ENCODE measurements around the gene CDKN1C. TPM values are rescaled to one million over a fixed set of nuclear protein-coding genes. Genes with fewer than 3 reads are reported as not detected.
A peak's percentile ranks its signal among the peaks of the same experiment; 100 is the strongest.

Gene CDKN1C
- total and polyA plus RNA-seq, 2 experiments from 2014 or later, result 0.38 to 0.43 TPM

DNA sequence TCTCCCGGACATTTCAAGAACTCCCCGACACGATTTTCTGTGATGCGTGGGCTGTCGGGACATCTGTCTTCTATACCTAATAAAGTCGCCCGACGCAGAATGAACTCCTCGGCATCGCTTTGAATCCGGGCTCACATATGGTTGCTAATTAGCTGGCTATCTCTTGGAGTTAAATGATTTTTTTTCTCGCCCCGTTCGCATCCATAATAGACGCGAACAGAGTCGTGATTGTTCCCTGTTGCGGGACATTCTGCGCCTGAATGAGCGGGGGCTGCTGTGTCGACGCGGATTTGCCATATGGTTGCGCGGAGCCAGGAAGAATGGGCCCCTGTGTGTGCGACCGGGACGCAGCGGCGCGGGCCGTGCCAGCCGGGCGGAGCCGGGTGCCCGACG, 16.4 kb downstream of the CDKN1C start:
- WGBS, 2 experiments (ENCODE audit: low coverage in 1 of 2, low lambda C conversion rate in 2 of 2, missing lambda C conversion rate in 2 of 2), result 6 to 8% methylated on average over 31 to 36 of the region's 37 CpGs
- no peak overlapping the region for H3K4me2 ChIP-seq (ENCODE audit: unreplicated experiment)
- in situ Hi-C loops (cut with MboI), result no loop called here

DNA sequence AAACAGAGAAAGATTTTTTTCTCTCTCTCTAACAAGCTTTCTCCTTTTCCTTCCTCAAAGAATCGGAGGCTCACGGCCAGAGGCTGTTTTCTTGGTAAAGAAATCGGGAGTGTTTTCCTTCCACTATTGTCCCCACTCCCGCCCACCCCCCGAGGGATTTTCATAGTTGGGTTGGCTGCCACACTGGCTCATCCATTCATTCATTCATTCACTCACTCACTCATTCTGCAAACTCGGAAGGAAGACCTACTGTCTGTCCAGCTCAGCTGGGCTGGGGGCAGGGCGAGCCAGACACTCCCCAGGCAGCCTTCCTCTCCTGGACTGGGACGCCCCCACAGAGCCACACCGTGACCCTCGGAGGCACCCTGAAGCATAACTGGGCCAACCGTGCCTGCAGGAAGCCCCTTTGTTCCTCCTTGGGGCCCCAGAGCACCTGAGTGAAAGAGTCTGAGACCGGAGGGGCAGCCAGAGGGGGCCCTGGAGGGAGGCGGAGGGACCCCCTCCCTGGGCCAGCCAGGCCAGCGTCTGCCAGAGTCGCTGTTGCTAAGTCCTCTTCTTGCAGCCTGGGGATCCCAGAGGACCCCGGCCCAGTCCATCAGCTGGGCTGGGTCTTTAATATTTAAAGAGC, 17.0 kb downstream of the CDKN1C start:
- Histone ChIP-seq H3K36me3 (ENCODE audit: low read depth) (no peaks in the 10 kb centered on the region), H2AFZ (no peak overlapping the region), H3K9ac (no peak overlapping the region), H3F3A (ENCODE audit: insufficient read depth) (no peaks in the 10 kb centered on the region), H3K79me2 (ENCODE audit: insufficient read depth) (no peaks in the 10 kb centered on the region), H3K9me2 (ENCODE audit: insufficient read depth) (no peaks in the 10 kb centered on the region), H3K4me2 (ENCODE audit: unreplicated experiment) (no peak overlapping the region), H3K4me1 (ENCODE audit: insufficient read depth) (no peaks in the 10 kb centered on the region), H3K27ac (no peak overlapping the region), H3K4me3 (no peak overlapping the region), H3K27me3 (replicated peaks; ENCODE audit: insufficient read depth) (peaks cover 36% of the 10 kb centered on the region), H4K20me1 (ENCODE audit: insufficient read depth) (no peaks in the 10 kb centered on the region), H3K9me3 (ENCODE audit: low read depth) (no peaks in the 10 kb centered on the region)
- TF ChIP-seq EZH2phosphoT487 (IDR thresholded peaks at IDR 0.05; ENCODE audit: insufficient read depth, low read depth) (no peak), EZH2 (IDR thresholded peaks at IDR 0.05; ENCODE audit: insufficient read depth, poor library complexity, severe bottlenecking) (no peak)
- in situ Hi-C loops (cut with MboI), result no loop called here
- WGBS, 2 experiments (ENCODE audit: low coverage in 1 of 2, low lambda C conversion rate in 2 of 2, missing lambda C conversion rate in 2 of 2), result 36 to 37% methylated on average over 11 to 16 of the region's 16 CpGs
- DNase-seq, result no peak

More for the DNA sequence above, 16.4 kb downstream of the CDKN1C start:
- peak; percentile 87 for TF ChIP-seq EZH2 (IDR thresholded peaks at IDR 0.05; ENCODE audit: insufficient read depth, poor library complexity, severe bottlenecking)
- TF ChIP-seq EZH2phosphoT487 (IDR thresholded peaks at IDR 0.05; ENCODE audit: insufficient read depth, low read depth), result no peak
- Histone ChIP-seq H3K27me3 (replicated peaks; ENCODE audit: insufficient read depth) (peaks cover 33% of the 10 kb centered on the region), H3K27ac (no peak overlapping the region), H3K9me2 (ENCODE audit: insufficient read depth) (no peaks in the 10 kb centered on the region), H3K9me3 (ENCODE audit: low read depth) (no peaks in the 10 kb centered on the region), H4K20me1 (ENCODE audit: insufficient read depth) (no peaks in the 10 kb centered on the region), H3K4me3 (no peak overlapping the region), H3K79me2 (ENCODE audit: insufficient read depth) (no peaks in the 10 kb centered on the region), H3K36me3 (ENCODE audit: low read depth) (no peaks in the 10 kb centered on the region), H2AFZ (no peak overlapping the region), H3F3A (ENCODE audit: insufficient read depth) (no peaks in the 10 kb centered on the region), H3K9ac (no peak overlapping the region), H3K4me1 (ENCODE audit: insufficient read depth) (no peaks in the 10 kb centered on the region)
- no peak for DNase-seq

DNA sequence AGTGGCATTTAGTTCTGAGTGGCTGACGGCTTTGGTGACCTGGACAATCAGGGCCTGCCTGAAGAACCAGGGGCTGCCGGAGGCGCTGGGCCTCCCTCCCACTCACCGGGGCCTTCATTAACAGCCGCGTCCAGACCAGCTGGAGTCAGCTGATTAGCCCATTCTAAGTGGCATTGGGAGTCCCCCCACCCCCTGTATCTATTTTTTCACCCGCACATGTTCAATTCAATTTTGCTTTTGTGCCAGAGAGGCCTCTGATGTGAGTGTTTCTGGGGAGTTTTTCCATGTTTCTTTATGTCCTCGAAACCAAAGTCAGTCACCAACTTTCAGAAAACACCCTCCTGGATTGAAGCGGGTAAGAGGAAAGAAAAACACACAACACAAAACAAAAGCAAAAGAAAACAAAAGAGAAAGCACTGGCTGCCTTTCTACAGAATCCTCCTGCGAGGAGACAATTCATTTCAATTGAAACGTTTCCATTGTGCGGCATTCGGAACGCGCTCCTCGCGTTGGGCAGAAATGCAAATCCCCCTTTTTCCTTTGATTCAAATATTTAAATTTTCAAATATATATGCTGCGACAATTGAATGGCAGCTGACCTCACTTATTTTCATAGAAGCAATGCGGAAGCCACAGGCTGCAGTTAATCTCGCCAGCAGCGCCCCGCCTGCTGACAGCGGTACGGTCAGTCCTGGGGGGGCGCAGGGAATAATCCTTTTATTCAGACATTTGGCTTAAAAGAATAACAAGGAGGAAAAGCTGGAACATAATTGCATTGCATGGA, 17.7 kb downstream of the CDKN1C start:
- no peak overlapping the region for H3K27ac ChIP-seq
- H3K9me2 ChIP-seq (ENCODE audit: insufficient read depth), result no peaks in the 10 kb centered on the region
- no peak overlapping the region for H3K4me3 ChIP-seq
- no peak for DNase-seq
- WGBS, 2 experiments (ENCODE audit: low coverage in 1 of 2, low lambda C conversion rate in 2 of 2, missing lambda C conversion rate in 2 of 2), result 84% methylated on average over 25 of the region's 25 CpGs
- in situ Hi-C loops (cut with MboI), result no loop called here
- no peak overlapping the region for H2AFZ ChIP-seq
- H4K20me1 ChIP-seq (ENCODE audit: insufficient read depth), result no peaks in the 10 kb centered on the region
- no peaks in the 10 kb centered on the region for H3K36me3 ChIP-seq (ENCODE audit: low read depth)
- no peak overlapping the region for H3K4me2 ChIP-seq (ENCODE audit: unreplicated experiment)
- H3K9ac ChIP-seq, result no peak overlapping the region
- peaks cover 43% of the 10 kb centered on the region for H3K27me3 ChIP-seq (replicated peaks; ENCODE audit: insufficient read depth)
- no peaks in the 10 kb centered on the region for H3F3A ChIP-seq (ENCODE audit: insufficient read depth)
- H3K79me2 ChIP-seq (ENCODE audit: insufficient read depth), result no peaks in the 10 kb centered on the region
- H3K4me1 ChIP-seq (ENCODE audit: insufficient read depth), result no peaks in the 10 kb centered on the region
- no peak for TF ChIP-seq EZH2phosphoT487 (IDR thresholded peaks at IDR 0.05; ENCODE audit: insufficient read depth, low read depth)
- no peak for TF ChIP-seq EZH2 (IDR thresholded peaks at IDR 0.05; ENCODE audit: insufficient read depth, poor library complexity, severe bottlenecking)
- H3K9me3 ChIP-seq (ENCODE audit: low read depth), result no peaks in the 10 kb centered on the region

DNA sequence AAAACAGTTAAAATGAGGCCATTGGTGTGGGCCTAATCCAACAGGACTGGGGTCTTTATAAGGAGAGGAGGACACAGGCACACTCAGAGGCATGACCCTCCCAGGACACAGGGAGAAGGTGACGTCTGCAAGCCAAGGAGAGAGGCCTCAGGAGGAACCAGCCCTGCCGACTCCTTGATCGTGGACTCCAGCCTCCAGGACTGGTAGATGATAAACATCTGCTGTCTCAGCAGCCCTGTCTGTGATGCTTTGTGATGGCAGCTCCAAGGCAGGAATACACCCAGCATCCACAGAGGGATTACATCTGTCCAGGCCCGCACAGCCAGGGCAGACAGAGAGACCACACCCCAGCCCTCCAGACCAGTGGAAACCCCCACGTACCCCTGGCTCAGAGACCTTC, 18.4 kb downstream of the CDKN1C start:
- Histone ChIP-seq H2AFZ (no peak overlapping the region), H3K4me1 (ENCODE audit: insufficient read depth) (no peaks in the 10 kb centered on the region), H3K27me3 (replicated peaks; ENCODE audit: insufficient read depth) (peaks cover 44% of the 10 kb centered on the region), H3K9me2 (ENCODE audit: insufficient read depth) (no peaks in the 10 kb centered on the region), H3K27ac (no peak overlapping the region), H3F3A (ENCODE audit: insufficient read depth) (no peaks in the 10 kb centered on the region), H3K79me2 (ENCODE audit: insufficient read depth) (no peaks in the 10 kb centered on the region), H3K9me3 (ENCODE audit: low read depth) (no peaks in the 10 kb centered on the region), H3K36me3 (ENCODE audit: low read depth) (no peaks in the 10 kb centered on the region), H3K4me3 (no peak overlapping the region), H3K9ac (no peak overlapping the region), H3K4me2 (ENCODE audit: unreplicated experiment) (no peak overlapping the region), H4K20me1 (ENCODE audit: insufficient read depth) (no peaks in the 10 kb centered on the region)
- no peak for DNase-seq
- TF ChIP-seq EZH2 (IDR thresholded peaks at IDR 0.05; ENCODE audit: insufficient read depth, poor library complexity, severe bottlenecking), result no peak
- TF ChIP-seq EZH2phosphoT487 (IDR thresholded peaks at IDR 0.05; ENCODE audit: insufficient read depth, low read depth), result no peak
- in situ Hi-C loops (cut with MboI), result no loop called here
- 77 to 82% methylated on average over 5 of the region's 5 CpGs for WGBS, 2 experiments (ENCODE audit: low coverage in 1 of 2, low lambda C conversion rate in 2 of 2, missing lambda C conversion rate in 2 of 2)

Measured in GM23248 (cell line).